GM06990 (cell line): ENCODE measurements around the gene SCRN1.
A peak's percentile ranks its signal among the peaks of the same experiment; 100 is the strongest.

Experiments used
- DNase-seq: peaks from one replicate; pipeline ENCODE4 v3.0.0-alpha.2; 2011; ENCODE audit not compliant: insufficient read length; ENCODE audit errors: extremely low read depth
- H3K27me3 ChIP-seq: replicated peaks from 2 replicates; pipeline ENCODE4 v1.6.0; 2011; ENCODE audit warnings: low read length; ENCODE audit not compliant: control insufficient read depth, insufficient read depth
- H3K36me3 ChIP-seq: 2 replicates; pipeline ENCODE4 v1.5.1; 2011; ENCODE audit warnings: low read length; ENCODE audit not compliant: control insufficient read depth, insufficient read depth
- H3K4me3 ChIP-seq: replicated peaks from 2 replicates; pipeline ENCODE4 v1.5.1; 2011; ENCODE audit warnings: low read depth, mild to moderate bottlenecking, control low read depth, low read length
- TF ChIP-seq, protein P1 (sequence below): IDR thresholded peaks from 2 replicates; pipeline ENCODE4 v1.5.1; 2011; ENCODE audit warnings: low read length, control low read depth, mild to moderate bottlenecking, inconsistent platforms; ENCODE audit not compliant: insufficient read depth, poor library complexity, severe bottlenecking

Gene SCRN1

DNA sequence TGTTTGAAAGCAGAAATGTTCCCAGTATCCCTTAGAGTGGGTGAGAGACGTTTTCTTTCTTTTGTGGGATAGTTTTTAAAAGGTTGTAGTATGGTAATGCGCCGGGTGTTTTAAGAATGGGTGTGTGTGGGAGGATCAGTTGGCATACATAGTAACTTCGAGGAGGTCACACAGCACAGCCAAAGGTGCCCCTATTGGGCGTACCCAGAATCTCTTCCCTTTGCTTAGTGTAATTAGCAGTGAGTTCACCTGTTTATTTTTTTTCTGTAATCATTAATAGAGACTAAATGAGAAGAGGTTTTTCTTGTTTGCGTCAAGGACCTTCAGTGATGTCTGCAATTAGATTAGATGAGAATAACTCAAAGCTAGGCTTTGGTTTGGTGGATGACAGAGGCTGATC, 40.1 kb upstream of the SCRN1 start:
- H3K36me3 ChIP-seq: no peaks in the 10 kb centered on the region
- no peak for DNase-seq
- peak overlapping the region; percentile 75 for H3K4me3 ChIP-seq
- TF ChIP-seq, protein P1, sequence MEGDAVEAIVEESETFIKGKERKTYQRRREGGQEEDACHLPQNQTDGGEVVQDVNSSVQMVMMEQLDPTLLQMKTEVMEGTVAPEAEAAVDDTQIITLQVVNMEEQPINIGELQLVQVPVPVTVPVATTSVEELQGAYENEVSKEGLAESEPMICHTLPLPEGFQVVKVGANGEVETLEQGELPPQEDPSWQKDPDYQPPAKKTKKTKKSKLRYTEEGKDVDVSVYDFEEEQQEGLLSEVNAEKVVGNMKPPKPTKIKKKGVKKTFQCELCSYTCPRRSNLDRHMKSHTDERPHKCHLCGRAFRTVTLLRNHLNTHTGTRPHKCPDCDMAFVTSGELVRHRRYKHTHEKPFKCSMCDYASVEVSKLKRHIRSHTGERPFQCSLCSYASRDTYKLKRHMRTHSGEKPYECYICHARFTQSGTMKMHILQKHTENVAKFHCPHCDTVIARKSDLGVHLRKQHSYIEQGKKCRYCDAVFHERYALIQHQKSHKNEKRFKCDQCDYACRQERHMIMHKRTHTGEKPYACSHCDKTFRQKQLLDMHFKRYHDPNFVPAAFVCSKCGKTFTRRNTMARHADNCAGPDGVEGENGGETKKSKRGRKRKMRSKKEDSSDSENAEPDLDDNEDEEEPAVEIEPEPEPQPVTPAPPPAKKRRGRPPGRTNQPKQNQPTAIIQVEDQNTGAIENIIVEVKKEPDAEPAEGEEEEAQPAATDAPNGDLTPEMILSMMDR: peak; percentile 10
- H3K27me3 ChIP-seq: no peaks in the 10 kb centered on the region

DNA sequence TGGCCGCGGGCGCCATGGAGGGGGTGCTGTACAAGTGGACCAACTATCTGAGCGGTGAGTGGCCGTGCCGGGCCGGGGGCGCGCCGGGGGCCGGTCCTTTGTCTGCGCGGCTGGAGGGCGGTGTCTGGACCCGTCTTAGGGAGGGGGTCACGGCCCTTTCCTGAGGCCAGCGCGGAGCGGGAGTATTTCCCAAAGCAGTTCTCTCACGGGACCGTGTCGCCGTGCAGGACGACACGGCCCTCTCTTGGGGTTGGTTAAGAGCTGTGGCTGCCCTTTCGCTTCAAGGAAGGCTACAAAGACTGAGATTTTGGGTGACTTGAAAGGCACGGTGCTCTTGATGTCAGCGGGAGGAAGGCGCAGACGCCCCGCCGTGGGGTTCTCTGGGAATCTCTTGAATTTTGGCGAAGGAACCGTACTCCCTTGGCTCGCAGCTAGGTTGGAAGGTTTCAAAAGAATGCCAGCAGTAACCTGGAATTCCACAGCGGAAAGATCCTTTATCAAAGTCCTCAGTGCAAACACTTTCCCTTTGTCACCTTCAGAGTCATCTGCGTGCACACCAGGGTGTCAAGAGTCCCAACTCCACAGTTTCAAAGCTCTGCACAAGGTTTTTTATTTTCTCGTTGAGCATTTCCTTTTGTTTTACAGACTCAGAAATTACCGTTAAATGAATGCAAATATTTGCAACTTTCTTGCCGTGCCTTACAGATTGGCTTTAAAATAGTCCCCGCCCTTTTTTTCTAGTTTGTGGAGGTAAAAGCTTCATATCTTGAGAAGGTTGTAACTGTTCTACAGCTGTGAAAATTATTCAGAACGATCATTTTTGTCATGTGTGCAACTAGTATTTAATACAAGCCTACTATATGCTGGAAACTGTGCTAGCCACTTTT, 39.4 kb upstream of the SCRN1 start:
- TF ChIP-seq, protein P1: no peak
- Histone ChIP-seq H3K36me3 (no peaks in the 10 kb centered on the region), H3K27me3 (no peaks in the 10 kb centered on the region), H3K4me3 (peak overlapping the region; percentile 75)
- DNase-seq: no peak

DNA sequence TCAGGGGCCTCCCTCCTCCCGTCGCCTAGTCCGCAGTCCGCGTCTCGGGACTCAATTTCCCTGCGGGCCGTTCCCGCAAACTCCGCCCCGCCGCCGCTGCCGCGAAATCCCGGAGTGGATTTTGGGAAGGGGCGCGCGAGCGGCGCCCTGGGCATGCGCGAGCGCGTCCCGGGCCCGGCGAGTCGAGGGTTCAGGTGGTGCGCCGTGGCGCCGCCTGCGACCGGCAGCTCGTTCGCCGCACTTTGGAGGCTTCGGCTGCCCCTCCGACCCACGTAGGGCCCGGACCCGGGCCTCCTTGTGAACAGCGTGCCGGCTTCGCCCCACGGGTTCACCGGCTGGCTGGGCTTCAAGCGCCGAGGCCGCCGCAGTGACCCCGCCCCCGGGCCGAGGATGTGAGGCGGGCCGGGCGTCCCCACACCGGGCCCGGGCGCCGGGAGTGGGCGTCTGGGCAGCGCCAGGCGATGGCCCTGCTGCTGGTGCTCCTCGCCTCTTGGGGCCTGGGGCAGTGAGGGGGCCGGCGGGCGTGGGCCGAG, 38.7 kb upstream of the SCRN1 start, which contains the start of gene PLEKHA8:
PLEKHA8 (plus strand) TSS at position 197 of the 533 bp plus-strand sequence. CDS start 351 bp downstream, outside the sequence.
- TF ChIP-seq, protein P1: no peak
- H3K36me3 ChIP-seq: no peaks in the 10 kb centered on the region
- DNase-seq: peak; percentile 96
- no peaks in the 10 kb centered on the region for H3K27me3 ChIP-seq
- peak within 1 kb of the TSS; percentile 75 for H3K4me3 ChIP-seq

DNA sequence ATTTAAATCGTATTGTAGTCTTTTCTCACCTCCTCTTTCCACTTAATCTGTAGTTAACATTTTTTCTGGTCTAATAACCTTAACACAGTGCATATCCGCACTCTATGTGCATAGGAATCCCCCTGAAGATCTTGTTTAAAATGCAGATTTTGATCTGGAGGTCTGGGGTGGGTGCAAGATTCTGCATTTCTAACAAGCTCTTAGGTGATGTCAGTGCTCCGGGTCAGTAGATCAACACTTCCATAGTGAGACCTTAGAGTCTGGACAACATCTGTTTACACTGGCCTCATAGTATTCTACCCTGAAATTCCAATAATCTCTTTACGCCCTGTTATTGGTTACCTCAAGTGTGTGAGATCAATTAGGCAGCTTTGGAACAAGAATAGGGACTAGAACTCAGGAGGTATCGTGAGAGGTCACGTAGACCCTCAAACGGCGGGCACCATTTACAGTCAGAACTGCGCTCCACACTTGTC, 38.2 kb upstream of the SCRN1 start:
- no peaks in the 10 kb centered on the region for H3K36me3 ChIP-seq
- H3K27me3 ChIP-seq: no peaks in the 10 kb centered on the region
- H3K4me3 ChIP-seq: peak overlapping the region; percentile 75
- no peak for DNase-seq
- TF ChIP-seq, protein P1: no peak

DNA sequence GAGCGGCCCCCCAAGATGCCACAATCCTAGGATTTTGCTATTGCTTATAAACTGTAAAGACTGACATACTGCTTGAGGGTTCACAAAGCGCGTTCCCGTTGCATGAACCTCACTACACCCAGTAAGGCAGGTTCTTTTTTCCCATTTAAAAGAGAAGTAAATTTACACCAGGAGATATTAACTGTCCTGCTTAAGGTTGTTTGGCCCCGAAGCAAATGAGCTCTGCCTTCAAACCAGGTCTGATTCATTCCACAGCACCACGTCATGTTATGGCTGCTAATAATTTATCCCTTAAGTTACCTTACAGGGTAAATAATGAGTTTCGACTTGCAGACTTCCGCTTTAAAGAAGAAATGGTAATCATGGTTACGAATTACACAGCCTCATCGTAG, 37.5 kb upstream of the SCRN1 start:
- Histone ChIP-seq H3K36me3 (no peaks in the 10 kb centered on the region), H3K4me3 (peak overlapping the region; percentile 75), H3K27me3 (no peaks in the 10 kb centered on the region)
- TF ChIP-seq, protein P1: no peak
- peak; percentile 39 for DNase-seq
